Retinal pigment epithelial cell (primary cell): ENCODE results near the gene REPS1.

Source experiments
- DNase-seq: peaks from one replicate; pipeline ENCODE4 v3.0.0-alpha.2; 2010; ENCODE audit warnings: low read depth
- H3K4me3 ChIP-seq: 2 replicates; pipeline ENCODE4 v1.5.1; 2011; ENCODE audit warnings: mild to moderate bottlenecking, low read length, control low read depth, moderate library complexity
- CTCF ChIP-seq: conservative IDR thresholded peaks from 2 replicates; pipeline ENCODE4 v1.5.1; 2011; ENCODE audit warnings: low read depth, low read length, control low read depth, inconsistent platforms

The REPS1 gene

GRCh38 chr6:138970159-138970558 is 17.9 kb downstream of the REPS1 start:
- no peak for TF ChIP-seq CTCF
- no peak overlapping the region for H3K4me3 ChIP-seq
- no peak for DNase-seq

GRCh38 chr6:138966870-138967269 is 21.2 kb downstream of the REPS1 start:
- no peak for TF ChIP-seq CTCF
- DNase-seq: no peak
- no peak overlapping the region for H3K4me3 ChIP-seq

GRCh38 chr6:138965971-138966370 is 22.1 kb downstream of the REPS1 start:
- no peak for TF ChIP-seq CTCF
- H3K4me3 ChIP-seq: no peak overlapping the region
- no peak for DNase-seq

- no peak overlapping the region for H3K4me3 ChIP-seq
- TF ChIP-seq CTCF: no peak
- no peak for DNase-seq
Measured at GRCh38 chr6:138965291-138965874, 22.7 kb downstream of the REPS1 start.

GRCh38 chr6:138964012-138964411 is 24.0 kb downstream of the REPS1 start:
- TF ChIP-seq CTCF: no peak
- no peak overlapping the region for H3K4me3 ChIP-seq
- DNase-seq: no peak

GRCh38 chr6:138963531-138963930 is 24.5 kb downstream of the REPS1 start:
- no peak overlapping the region for H3K4me3 ChIP-seq
- no peak for DNase-seq
- TF ChIP-seq CTCF: no peak

- TF ChIP-seq CTCF: no peak
- no peak overlapping the region for H3K4me3 ChIP-seq
- DNase-seq: no peak
Measured at GRCh38 chr6:138963119-138963518, 24.9 kb downstream of the REPS1 start.
